GM18499 (cell line): Measurements from ENCODE around the gene RNPEPL1.
A peak's percentile ranks its signal among the peaks of the same experiment; 100 is the strongest.

Experiments used
- ATAC-seq: cut with Tn5 transposase; IDR thresholded peaks from one replicate; pipeline ENCODE4 v1.9.1; 2021; ENCODE audit warnings: moderate number of reproducible peaks; ENCODE audit not compliant: insufficient read depth, unreplicated experiment

The RNPEPL1 gene

GRCh38 chr2:240575101-240575965, 7.0 kb downstream of the RNPEPL1 start:
- ATAC-seq, result no peak

GRCh38 chr2:240576036-240576435, 7.8 kb downstream of the RNPEPL1 start:
- no peak for ATAC-seq

- no peak for ATAC-seq
Measured at GRCh38 chr2:240576436-240577205, 8.3 kb downstream of the RNPEPL1 start.

DNA sequence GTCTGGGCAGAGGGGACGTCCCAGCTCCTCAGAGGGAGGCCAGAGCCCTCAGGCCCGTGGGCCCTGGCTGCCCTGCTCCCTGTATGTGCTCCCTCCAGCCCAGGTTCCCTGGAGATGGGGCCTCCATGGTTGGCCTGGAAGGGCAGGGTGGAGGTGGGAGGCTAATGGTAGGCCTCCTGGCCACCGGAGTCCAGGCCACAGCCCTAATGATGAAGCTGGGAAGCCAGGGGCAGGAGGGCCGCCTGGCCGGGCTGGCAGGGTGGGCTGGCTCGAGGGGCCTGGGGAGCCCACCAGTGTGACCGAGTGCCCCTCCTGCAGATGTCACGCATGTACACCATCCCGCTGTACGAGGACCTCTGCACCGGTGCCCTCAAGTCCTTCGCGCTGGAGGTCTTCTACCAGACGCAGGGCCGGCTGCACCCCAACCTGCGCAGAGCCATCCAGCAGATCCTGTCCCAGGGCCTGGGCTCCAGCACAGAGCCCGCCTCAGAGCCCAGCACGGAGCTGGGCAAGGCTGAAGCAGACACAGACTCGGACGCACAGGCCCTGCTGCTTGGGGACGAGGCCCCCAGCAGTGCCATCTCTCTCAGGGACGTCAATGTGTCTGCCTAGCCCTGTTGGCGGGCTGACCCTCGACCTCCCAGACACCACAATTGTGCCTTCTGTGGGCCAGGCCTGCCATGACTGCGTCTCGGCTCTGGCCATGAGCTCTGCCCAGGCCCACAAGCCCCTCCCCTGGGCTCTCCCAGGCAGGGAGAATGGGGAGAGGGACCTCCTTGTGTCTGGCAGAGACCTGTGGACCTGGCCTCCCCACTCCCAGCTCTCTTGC, 9.2 kb downstream of the RNPEPL1 start:
- ATAC-seq, result no peak

GRCh38 chr2:240578110-240578450, 9.8 kb downstream of the RNPEPL1 start:
- no peak for ATAC-seq

DNA sequence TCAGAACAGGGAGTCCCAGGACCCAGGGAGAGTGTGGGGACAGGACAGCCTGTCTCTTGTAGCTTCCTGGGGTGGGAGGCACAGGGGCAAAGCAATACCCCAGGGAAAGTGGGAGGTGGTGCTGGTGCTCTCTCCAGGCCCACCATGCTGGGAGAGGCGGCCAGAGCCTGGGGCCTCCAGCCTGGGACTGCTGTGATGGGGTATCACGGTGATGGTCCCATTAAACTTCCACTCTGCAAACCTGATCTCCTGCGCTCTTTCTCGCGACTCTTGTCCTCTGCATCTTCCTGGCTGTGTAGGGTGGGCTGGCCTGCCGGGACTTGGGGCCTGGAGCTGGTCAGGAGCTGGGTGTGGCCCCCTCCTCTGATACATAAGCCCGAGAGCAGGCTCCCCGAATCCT, 10.2 kb downstream of the RNPEPL1 start:
- ATAC-seq, result no peak

- no peak for ATAC-seq
Measured at GRCh38 chr2:240579071-240579762, 10.9 kb downstream of the RNPEPL1 start.

- no peak for ATAC-seq
Measured at GRCh38 chr2:240579771-240580614, 11.7 kb downstream of the RNPEPL1 start.

DNA sequence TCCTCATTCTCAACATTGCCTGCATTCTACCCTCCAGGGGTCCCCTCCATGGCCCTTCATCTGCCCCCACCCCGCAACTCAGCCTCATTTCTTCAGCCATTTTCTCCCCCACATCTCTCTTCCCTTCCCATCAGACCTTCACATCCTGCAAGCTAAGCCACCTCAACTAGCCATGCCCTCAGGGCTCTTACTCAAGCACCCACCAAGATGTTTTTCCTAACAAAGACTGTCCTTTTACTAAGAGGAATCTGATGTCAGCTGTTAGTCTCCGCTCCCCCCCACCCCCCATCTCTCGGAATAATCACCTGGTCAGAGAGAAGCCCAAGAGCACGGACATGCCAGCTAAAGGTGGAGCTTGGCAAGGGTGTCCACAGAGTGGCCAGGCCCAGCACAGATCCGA, 13.5 kb downstream of the RNPEPL1 start:
- ATAC-seq, result no peak

- ATAC-seq, result no peak
Measured at GRCh38 chr2:240582781-240583180, 14.5 kb downstream of the RNPEPL1 start.

- ATAC-seq, result no peak
Measured at GRCh38 chr2:240583774-240584173, 15.5 kb downstream of the RNPEPL1 start.

- ATAC-seq, result peak; percentile 61
Measured at GRCh38 chr2:240584486-240585031, 16.3 kb downstream of the RNPEPL1 start.

- ATAC-seq, result peak; percentile 22
Measured at GRCh38 chr2:240585101-240585500, 16.8 kb downstream of the RNPEPL1 start.

DNA sequence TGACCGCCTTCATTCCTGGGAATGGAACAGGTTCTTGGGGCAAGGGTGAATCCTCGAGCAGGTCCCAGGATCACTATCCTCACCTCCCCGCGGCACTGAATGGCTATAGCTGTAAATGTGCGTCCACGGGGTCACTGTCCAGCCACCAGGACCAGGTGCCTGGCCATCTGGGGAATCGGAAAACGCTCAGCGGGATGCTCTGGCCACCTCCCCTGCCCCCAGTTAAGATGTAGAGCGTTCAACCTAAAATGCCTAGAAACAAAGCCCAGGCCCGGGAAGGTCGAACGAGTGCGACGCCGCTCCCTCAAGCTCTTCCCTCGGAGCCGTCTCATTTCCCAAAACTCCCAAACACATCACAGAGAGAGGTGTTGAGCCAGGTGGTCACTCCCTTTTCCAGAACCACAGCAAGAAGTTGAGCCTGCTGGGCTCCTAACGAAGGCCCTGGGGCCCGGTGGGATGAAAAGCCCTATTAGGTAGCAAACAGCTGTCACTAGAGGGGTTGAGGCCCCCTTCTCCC, 17.5 kb downstream of the RNPEPL1 start:
- ATAC-seq, result no peak

DNA sequence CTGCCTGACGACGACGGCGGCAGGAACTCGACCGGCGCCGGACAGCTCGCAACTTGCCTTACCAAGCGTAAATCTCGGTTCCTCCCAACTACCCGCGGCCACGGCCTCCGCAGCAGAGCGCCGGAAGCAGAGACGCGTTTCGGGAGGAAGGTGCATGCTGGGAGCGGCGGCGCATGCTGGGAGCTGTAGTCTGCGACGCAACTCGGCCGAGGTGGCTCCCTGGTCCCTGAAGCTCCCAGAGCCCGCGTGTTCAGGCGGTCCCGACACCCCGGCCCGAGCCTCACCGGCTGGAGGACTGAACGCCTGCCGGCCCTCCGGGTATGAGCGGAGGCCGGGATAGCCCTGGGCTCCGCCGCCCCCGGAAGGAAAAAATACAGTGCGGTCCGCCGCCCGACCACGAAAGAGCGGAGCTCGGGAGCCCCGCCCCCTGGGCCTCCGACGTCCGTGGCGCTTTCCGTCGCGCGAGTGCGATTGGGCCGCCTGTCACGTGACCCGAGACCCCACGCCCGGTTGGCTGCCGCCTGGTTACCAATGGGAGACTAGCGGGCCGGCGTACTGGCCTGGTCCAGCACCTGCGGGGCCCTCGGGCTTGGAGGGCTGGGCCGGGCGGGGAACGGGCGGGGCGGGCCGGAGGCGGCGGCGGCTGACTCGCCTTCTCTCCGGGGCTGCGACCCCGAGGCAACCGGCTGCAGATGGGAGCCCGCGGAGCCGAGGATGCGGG, 18.1 kb downstream of the RNPEPL1 start, which contains the start of gene CAPN10:
Gene CAPN10, plus strand, starts transcription at position 537 of the 721 bp plus-strand sequence. Its CDS starts 178 bp downstream, at position 715.
- peak; percentile 36 for ATAC-seq

- no peak for ATAC-seq
Measured at GRCh38 chr2:240586919-240587800, 18.9 kb downstream of the RNPEPL1 start.
